WTC11 (cell line): ENCODE measurements around the gene DNAJA4.

Experiments
- ESRRA ChIP-seq: sonication (generic); formaldehyde crosslinking; IDR thresholded peaks from 2 replicates; pipeline ENCODE4 v1.8.1; 2022; ENCODE audit warnings: mild to moderate bottlenecking, missing genetic modification reagents, borderline replicate concordance
- FOXJ3 ChIP-seq: sonication (generic); formaldehyde crosslinking; IDR thresholded peaks from 2 replicates; pipeline ENCODE4 v1.9.0; 2021; ENCODE audit warnings: missing genetic modification reagents, mild to moderate bottlenecking, borderline replicate concordance
- FOXP1 ChIP-seq: sonication (generic); formaldehyde crosslinking; IDR thresholded peaks from 2 replicates; pipeline ENCODE4 v1.8.0; 2022; ENCODE audit warnings: missing genetic modification reagents, mild to moderate bottlenecking, moderate library complexity, borderline replicate concordance
- JUN ChIP-seq: sonication (generic); formaldehyde crosslinking; IDR thresholded peaks from 2 replicates; pipeline ENCODE4 v1.8.0; 2023; ENCODE audit warnings: mild to moderate bottlenecking, missing genetic modification reagents
- KAT7 ChIP-seq: sonication (generic); formaldehyde crosslinking; IDR thresholded peaks from 2 replicates; pipeline ENCODE4 v1.8.1; 2023; ENCODE audit warnings: missing genetic modification reagents, mild to moderate bottlenecking, borderline replicate concordance
- NFE2L1 ChIP-seq: sonication (generic); formaldehyde crosslinking; IDR thresholded peaks from 2 replicates; pipeline ENCODE4 v1.8.1; 2023; ENCODE audit warnings: missing genetic modification reagents
- TEAD4 ChIP-seq: sonication (generic); formaldehyde crosslinking; IDR thresholded peaks from 2 replicates; pipeline ENCODE4 v1.8.0; 2022; ENCODE audit warnings: mild to moderate bottlenecking, missing genetic modification reagents
- TF ChIP-seq, protein P1 (sequence below): fragments of 200-600 bp; IDR thresholded peaks from 2 replicates; pipeline ENCODE4 v1.8.0; 2022; ENCODE audit warnings: antibody characterized with exemption
- TF ChIP-seq, protein P2 (sequence below): sonication (generic); formaldehyde crosslinking; IDR thresholded peaks from 2 replicates; pipeline ENCODE4 v1.8.0; 2022; ENCODE audit warnings: mild to moderate bottlenecking, missing genetic modification reagents
- TF ChIP-seq, protein P3 (sequence below): sonication (generic); formaldehyde crosslinking; IDR thresholded peaks from 2 replicates; pipeline ENCODE4 v1.8.1; 2022; ENCODE audit warnings: mild to moderate bottlenecking, missing genetic modification reagents, moderate library complexity, borderline replicate concordance
- TF ChIP-seq, protein P4 (sequence below): sonication (generic); formaldehyde crosslinking; IDR thresholded peaks from 2 replicates; pipeline ENCODE4 v1.8.0; 2023; ENCODE audit warnings: mild to moderate bottlenecking, missing genetic modification reagents
- TF ChIP-seq, protein P5 (sequence below): sonication (generic); formaldehyde crosslinking; IDR thresholded peaks from 2 replicates; pipeline ENCODE4 v1.8.1; 2023; ENCODE audit warnings: mild to moderate bottlenecking, missing genetic modification reagents
- TF ChIP-seq, protein P6 (sequence below): sonication (generic); formaldehyde crosslinking; conservative IDR thresholded peaks from 2 replicates; pipeline ENCODE4 v1.8.1; 2022; ENCODE audit warnings: mild to moderate bottlenecking, missing genetic modification reagents

DNA sequence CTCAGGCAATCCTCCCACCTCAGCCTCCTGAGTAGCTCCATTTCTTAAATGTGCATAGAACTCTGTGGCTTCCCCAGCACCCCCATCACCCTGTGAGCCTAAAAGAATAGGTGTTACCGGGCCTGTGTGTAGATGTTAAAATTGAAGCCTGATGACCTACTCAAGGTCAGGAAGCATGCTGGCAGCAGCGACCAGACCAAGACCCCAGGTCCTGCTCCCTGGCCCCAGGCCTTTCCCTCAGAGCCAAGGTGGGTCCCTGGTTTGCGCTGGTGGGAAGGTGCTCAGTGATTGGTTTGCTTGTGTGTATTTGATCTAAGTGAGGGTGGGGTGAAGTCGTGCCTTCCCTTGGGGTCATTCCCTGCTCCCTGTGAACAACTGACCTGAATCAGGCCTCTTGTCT is 57.4 kb downstream of the DNAJA4 start:
- TF ChIP-seq, protein P1, sequence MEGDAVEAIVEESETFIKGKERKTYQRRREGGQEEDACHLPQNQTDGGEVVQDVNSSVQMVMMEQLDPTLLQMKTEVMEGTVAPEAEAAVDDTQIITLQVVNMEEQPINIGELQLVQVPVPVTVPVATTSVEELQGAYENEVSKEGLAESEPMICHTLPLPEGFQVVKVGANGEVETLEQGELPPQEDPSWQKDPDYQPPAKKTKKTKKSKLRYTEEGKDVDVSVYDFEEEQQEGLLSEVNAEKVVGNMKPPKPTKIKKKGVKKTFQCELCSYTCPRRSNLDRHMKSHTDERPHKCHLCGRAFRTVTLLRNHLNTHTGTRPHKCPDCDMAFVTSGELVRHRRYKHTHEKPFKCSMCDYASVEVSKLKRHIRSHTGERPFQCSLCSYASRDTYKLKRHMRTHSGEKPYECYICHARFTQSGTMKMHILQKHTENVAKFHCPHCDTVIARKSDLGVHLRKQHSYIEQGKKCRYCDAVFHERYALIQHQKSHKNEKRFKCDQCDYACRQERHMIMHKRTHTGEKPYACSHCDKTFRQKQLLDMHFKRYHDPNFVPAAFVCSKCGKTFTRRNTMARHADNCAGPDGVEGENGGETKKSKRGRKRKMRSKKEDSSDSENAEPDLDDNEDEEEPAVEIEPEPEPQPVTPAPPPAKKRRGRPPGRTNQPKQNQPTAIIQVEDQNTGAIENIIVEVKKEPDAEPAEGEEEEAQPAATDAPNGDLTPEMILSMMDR = no peak
- TF ChIP-seq, protein P2, sequence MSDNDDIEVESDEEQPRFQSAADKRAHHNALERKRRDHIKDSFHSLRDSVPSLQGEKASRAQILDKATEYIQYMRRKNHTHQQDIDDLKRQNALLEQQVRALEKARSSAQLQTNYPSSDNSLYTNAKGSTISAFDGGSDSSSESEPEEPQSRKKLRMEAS = no peak
- TF ChIP-seq, protein P3, sequence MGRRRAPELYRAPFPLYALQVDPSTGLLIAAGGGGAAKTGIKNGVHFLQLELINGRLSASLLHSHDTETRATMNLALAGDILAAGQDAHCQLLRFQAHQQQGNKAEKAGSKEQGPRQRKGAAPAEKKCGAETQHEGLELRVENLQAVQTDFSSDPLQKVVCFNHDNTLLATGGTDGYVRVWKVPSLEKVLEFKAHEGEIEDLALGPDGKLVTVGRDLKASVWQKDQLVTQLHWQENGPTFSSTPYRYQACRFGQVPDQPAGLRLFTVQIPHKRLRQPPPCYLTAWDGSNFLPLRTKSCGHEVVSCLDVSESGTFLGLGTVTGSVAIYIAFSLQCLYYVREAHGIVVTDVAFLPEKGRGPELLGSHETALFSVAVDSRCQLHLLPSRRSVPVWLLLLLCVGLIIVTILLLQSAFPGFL = no peak
- TF ChIP-seq JUN (CRISPR knock-in tag) = no peak
- TF ChIP-seq, protein P4, sequence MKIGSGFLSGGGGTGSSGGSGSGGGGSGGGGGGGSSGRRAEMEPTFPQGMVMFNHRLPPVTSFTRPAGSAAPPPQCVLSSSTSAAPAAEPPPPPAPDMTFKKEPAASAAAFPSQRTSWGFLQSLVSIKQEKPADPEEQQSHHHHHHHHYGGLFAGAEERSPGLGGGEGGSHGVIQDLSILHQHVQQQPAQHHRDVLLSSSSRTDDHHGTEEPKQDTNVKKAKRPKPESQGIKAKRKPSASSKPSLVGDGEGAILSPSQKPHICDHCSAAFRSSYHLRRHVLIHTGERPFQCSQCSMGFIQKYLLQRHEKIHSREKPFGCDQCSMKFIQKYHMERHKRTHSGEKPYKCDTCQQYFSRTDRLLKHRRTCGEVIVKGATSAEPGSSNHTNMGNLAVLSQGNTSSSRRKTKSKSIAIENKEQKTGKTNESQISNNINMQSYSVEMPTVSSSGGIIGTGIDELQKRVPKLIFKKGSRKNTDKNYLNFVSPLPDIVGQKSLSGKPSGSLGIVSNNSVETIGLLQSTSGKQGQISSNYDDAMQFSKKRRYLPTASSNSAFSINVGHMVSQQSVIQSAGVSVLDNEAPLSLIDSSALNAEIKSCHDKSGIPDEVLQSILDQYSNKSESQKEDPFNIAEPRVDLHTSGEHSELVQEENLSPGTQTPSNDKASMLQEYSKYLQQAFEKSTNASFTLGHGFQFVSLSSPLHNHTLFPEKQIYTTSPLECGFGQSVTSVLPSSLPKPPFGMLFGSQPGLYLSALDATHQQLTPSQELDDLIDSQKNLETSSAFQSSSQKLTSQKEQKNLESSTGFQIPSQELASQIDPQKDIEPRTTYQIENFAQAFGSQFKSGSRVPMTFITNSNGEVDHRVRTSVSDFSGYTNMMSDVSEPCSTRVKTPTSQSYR (CRISPR knock-in tag) = no peak
- TF ChIP-seq FOXJ3 (CRISPR knock-in tag) = no peak
- TF ChIP-seq FOXP1 (CRISPR knock-in tag) = no peak
- TF ChIP-seq KAT7 = no peak
- TF ChIP-seq, protein P5, sequence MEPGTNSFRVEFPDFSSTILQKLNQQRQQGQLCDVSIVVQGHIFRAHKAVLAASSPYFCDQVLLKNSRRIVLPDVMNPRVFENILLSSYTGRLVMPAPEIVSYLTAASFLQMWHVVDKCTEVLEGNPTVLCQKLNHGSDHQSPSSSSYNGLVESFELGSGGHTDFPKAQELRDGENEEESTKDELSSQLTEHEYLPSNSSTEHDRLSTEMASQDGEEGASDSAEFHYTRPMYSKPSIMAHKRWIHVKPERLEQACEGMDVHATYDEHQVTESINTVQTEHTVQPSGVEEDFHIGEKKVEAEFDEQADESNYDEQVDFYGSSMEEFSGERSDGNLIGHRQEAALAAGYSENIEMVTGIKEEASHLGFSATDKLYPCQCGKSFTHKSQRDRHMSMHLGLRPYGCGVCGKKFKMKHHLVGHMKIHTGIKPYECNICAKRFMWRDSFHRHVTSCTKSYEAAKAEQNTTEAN (CRISPR knock-in tag) = no peak
- no peak for TF ChIP-seq ESRRA
- no peak for TF ChIP-seq NFE2L1
- TF ChIP-seq, protein P6, sequence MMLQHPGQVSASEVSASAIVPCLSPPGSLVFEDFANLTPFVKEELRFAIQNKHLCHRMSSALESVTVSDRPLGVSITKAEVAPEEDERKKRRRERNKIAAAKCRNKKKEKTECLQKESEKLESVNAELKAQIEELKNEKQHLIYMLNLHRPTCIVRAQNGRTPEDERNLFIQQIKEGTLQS (CRISPR knock-in tag) = no peak
- no peak for TF ChIP-seq TEAD4 (CRISPR knock-in tag)
